HFFc6 (cell line): ENCODE data around the gene PRND. TPM values are rescaled to one million over a fixed set of nuclear protein-coding genes. Genes with fewer than 3 reads are reported as not detected.

Experiments
- DNase-seq: peaks from one replicate; pipeline ENCODE4 v3.0.0-alpha.2; 2018
- H3K27ac Mint-ChIP-seq: 2 replicates; pipeline ENCODE4 v1.8.0; 2020; ENCODE audit warnings: mild to moderate bottlenecking, mixed read lengths
- H3K27me3 Mint-ChIP-seq: 2 replicates; pipeline ENCODE4 v1.8.0; 2021; ENCODE audit warnings: mild to moderate bottlenecking, moderate library complexity, mixed read lengths; ENCODE audit not compliant: insufficient read depth
- H3K36me3 Mint-ChIP-seq: 2 replicates; pipeline ENCODE4 v1.8.0; 2021; ENCODE audit warnings: low read depth, mixed read lengths
- H3K4me1 Mint-ChIP-seq: 2 replicates; pipeline ENCODE4 v1.8.0; 2020; ENCODE audit warnings: low read depth, mixed read lengths
- H3K4me3 Mint-ChIP-seq: 2 replicates; pipeline ENCODE4 v1.8.0; 2020; ENCODE audit warnings: mild to moderate bottlenecking, moderate library complexity, mixed read lengths
- H3K9me3 Mint-ChIP-seq: 2 replicates; pipeline ENCODE4 v1.8.0; 2020; ENCODE audit warnings: mild to moderate bottlenecking, mixed read lengths
- CTCF ChIP-seq: fragments of 200-600 bp; sonication (generic); IDR thresholded peaks from 2 replicates; pipeline ENCODE4 v1.5.0; 2021; ENCODE audit warnings: antibody characterized with exemption, mild to moderate bottlenecking
- total RNA-seq, 6 experiments: library from RNA; stranded (reverse); fragmentation: NEBNext Ultra II Directional; extraction: Animal tissue kit (Norgen Biotek cat#: 25700); gene quantifications; 2 replicates in 1 of 6; 3 replicates in 5 of 6; pipeline ENCODE4 v1.2.3, GENCODE V29; 2021

Gene PRND
- total RNA-seq, 6 experiments from 2014 or later, result 0.31 to 0.62 (median 0.49) TPM

- H3K9me3 Mint-ChIP-seq, result no peaks in the 10 kb centered on the region
- no peaks in the 10 kb centered on the region for H3K36me3 Mint-ChIP-seq
- H3K27ac Mint-ChIP-seq, result peak overlapping the region; percentile 0; the same call in 1 of the 2 replicates
- H3K27me3 Mint-ChIP-seq, result no peaks in the 10 kb centered on the region; the same call in 1 of the 2 replicates
- no peak overlapping the region for H3K4me3 Mint-ChIP-seq
- no peak for TF ChIP-seq CTCF
- peaks cover 66% of the 10 kb centered on the region for H3K4me1 Mint-ChIP-seq
- DNase-seq, result no peak
Measured at GRCh38 chr20:4681401-4681800, 40.3 kb upstream of the PRND start.

GRCh38 chr20:4681991-4682401 is 39.7 kb upstream of the PRND start:
- H3K27ac Mint-ChIP-seq, result peak overlapping the region; percentile 0; the same call in 1 of the 2 replicates
- H3K36me3 Mint-ChIP-seq, result no peaks in the 10 kb centered on the region
- no peaks in the 10 kb centered on the region; the same call in 1 of the 2 replicates for H3K27me3 Mint-ChIP-seq
- DNase-seq, result peak; percentile 50
- H3K4me1 Mint-ChIP-seq, result peaks cover 65% of the 10 kb centered on the region
- no peaks in the 10 kb centered on the region for H3K9me3 Mint-ChIP-seq
- H3K4me3 Mint-ChIP-seq, result no peak overlapping the region
- TF ChIP-seq CTCF, result no peak

- Mint-ChIP-seq H3K27me3 (peaks cover 4% of the 10 kb centered on the region), H3K4me1 (peaks cover 63% of the 10 kb centered on the region), H3K9me3 (no peaks in the 10 kb centered on the region), H3K4me3 (no peak overlapping the region), H3K36me3 (peaks cover 5% of the 10 kb centered on the region), H3K27ac (no peak overlapping the region)
- no peak for TF ChIP-seq CTCF
- no peak for DNase-seq
Measured at GRCh38 chr20:4682682-4683081, 39.0 kb upstream of the PRND start.

GRCh38 chr20:4683261-4683660 is 38.4 kb upstream of the PRND start:
- Mint-ChIP-seq H3K27me3 (peaks cover 4% of the 10 kb centered on the region), H3K9me3 (no peaks in the 10 kb centered on the region), H3K27ac (no peak overlapping the region), H3K4me1 (peaks cover 63% of the 10 kb centered on the region), H3K4me3 (no peak overlapping the region), H3K36me3 (peaks cover 11% of the 10 kb centered on the region)
- TF ChIP-seq CTCF, result no peak
- DNase-seq, result no peak

GRCh38 chr20:4684837-4685413 is 36.8 kb upstream of the PRND start:
- Mint-ChIP-seq H3K27ac (peak overlapping the region; percentile 98), H3K27me3 (peaks cover 8% of the 10 kb centered on the region), H3K4me1 (peaks cover 77% of the 10 kb centered on the region), H3K36me3 (peaks cover 26% of the 10 kb centered on the region), H3K4me3 (peak overlapping the region; percentile 37), H3K9me3 (no peaks in the 10 kb centered on the region)
- DNase-seq, result peak; percentile 72
- peak; percentile 19; the same call in 1 of the 2 replicates for TF ChIP-seq CTCF

GRCh38 chr20:4685923-4686221 is 35.8 kb upstream of the PRND start:
- TF ChIP-seq CTCF, result no peak
- Mint-ChIP-seq H3K27ac (peak overlapping the region; percentile 98), H3K4me1 (peaks cover 82% of the 10 kb centered on the region)

More at GRCh38 chr20:4685923-4686221, 35.8 kb upstream of the PRND start:
- DNase-seq, result no peak
- Mint-ChIP-seq H3K9me3 (no peaks in the 10 kb centered on the region), H3K27me3 (peaks cover 8% of the 10 kb centered on the region), H3K4me3 (peak overlapping the region; percentile 93), H3K36me3 (peaks cover 35% of the 10 kb centered on the region)
